IMR-90 (cell line): ENCODE results near the gene CKAP5.

Experiments
- BHLHE40 ChIP-seq: fragments of 150-350 bp; IDR thresholded peaks from 2 replicates; pipeline ENCODE4 v1.6.1; 2016; ENCODE audit warnings: mild to moderate bottlenecking, low read depth, low read length
- CEBPB ChIP-seq: IDR thresholded peaks from 2 replicates; pipeline ENCODE4 v1.6.1; 2012; ENCODE audit warnings: low read depth, low read length, improper control_type of control experiment
- CTCF ChIP-seq: conservative IDR thresholded peaks from 2 replicates; pipeline ENCODE4 v1.5.1; 2012; ENCODE audit warnings: mild to moderate bottlenecking, low read depth, low read length, improper control_type of control experiment
- MXI1 ChIP-seq: IDR thresholded peaks from 2 replicates; pipeline ENCODE4 v1.6.1; 2012; ENCODE audit warnings: low read depth, mild to moderate bottlenecking, low read length, moderate library complexity, borderline replicate concordance
- POLR2A ChIP-seq: IDR thresholded peaks from 2 replicates; pipeline ENCODE4 v1.6.1; 2012; ENCODE audit warnings: mild to moderate bottlenecking, low read depth, low read length

GRCh38 chr11:46838501-46838900 lies 7.6 kb downstream of the CKAP5 start:
- TF ChIP-seq CTCF (no peak), MXI1 (no peak), CEBPB (no peak), POLR2A (no peak), BHLHE40 (no peak)
